PC-3 (cell line): ENCODE measurements around the gene ARL6IP4. TPM values are rescaled to one million over a fixed set of nuclear protein-coding genes. Genes with fewer than 3 reads are reported as not detected.
A peak's percentile ranks its signal among the peaks of the same experiment; 100 is the strongest.

ENCODE experiments used
- ATAC-seq: fragments of 200-7000 bp; cut with Tn5 transposase; 2 replicates; pipeline ENCODE4 v1.9.1; 2020; ENCODE audit warnings: mild to moderate bottlenecking, moderate library complexity
- BruUV-seq: library from RNA; stranded (reverse); fragments of 400-500 nt; replicated peaks from 2 replicates; lab custom pipeline; 2021; lab: Mats Ljungman, UMichigan
- CTCF ChIA-PET: fragments of 300-600 bp; sonication (Branson Sonifier 250); formaldehyde crosslinking; loops from one replicate; lab custom pipeline; 2022; ENCODE audit warnings: antibody characterized with exemption; lab: Charles Lee
- POLR2A ChIA-PET: fragments of 300-600 bp; sonication (Branson Sonifier 250); formaldehyde crosslinking; loops from one replicate; lab custom pipeline; 2022; ENCODE audit warnings: antibody characterized with exemption; ENCODE audit not compliant: unreplicated experiment; lab: Charles Lee
- DNase-seq: peaks from one replicate; pipeline ENCODE4 v3.0.0-alpha.2; 2015
- H2AFZ ChIP-seq: fragments of 300-600 bp; sonication (generic); 2 replicates; pipeline ENCODE4 v1.6.0; 2016; ENCODE audit warnings: antibody characterized with exemption, low read length
- H3F3A ChIP-seq: fragments of 300-600 bp; sonication (generic); one replicate; pipeline ENCODE4 v1.6.0; 2017; ENCODE audit warnings: antibody characterized with exemption, low read length, control low read depth, mild to moderate bottlenecking; ENCODE audit not compliant: unreplicated experiment
- H3K27ac ChIP-seq: fragments of 300-600 bp; sonication (generic); 2 replicates; pipeline ENCODE4 v1.5.1; 2016; ENCODE audit warnings: mild to moderate bottlenecking, low read length
- H3K27me3 ChIP-seq: fragments of 300-600 bp; sonication (generic); 2 replicates; pipeline ENCODE4 v1.6.1; 2016; ENCODE audit warnings: low read length, mixed read lengths
- H3K36me3 ChIP-seq: fragments of 300-600 bp; sonication (generic); 2 replicates; pipeline ENCODE4 v1.6.1; 2016; ENCODE audit warnings: low read depth, mixed run types, low read length, mixed read lengths
- H3K4me1 ChIP-seq: fragments of 300-600 bp; sonication (generic); 2 replicates; pipeline ENCODE4 v1.5.1; 2016; ENCODE audit warnings: low read length; ENCODE audit not compliant: insufficient read depth
- H3K4me2 ChIP-seq: fragments of 300-600 bp; sonication (generic); 2 replicates; pipeline ENCODE4 v1.6.0; 2016; ENCODE audit warnings: low read length
- H3K4me3 ChIP-seq: fragments of 300-600 bp; sonication (generic); 2 replicates; pipeline ENCODE4 v1.5.1; 2016; ENCODE audit warnings: mild to moderate bottlenecking, low read length, mixed read lengths
- H3K79me2 ChIP-seq: fragments of 300-600 bp; sonication (generic); 2 replicates; pipeline ENCODE4 v1.6.1; 2017; ENCODE audit warnings: low read length, mixed read lengths
- H3K9ac ChIP-seq: fragments of 300-600 bp; sonication (generic); 2 replicates; pipeline ENCODE4 v1.6.0; 2016; ENCODE audit warnings: mild to moderate bottlenecking, low read length
- H3K9me2 ChIP-seq: fragments of 300-600 bp; sonication (generic); replicated peaks from 2 replicates; pipeline ENCODE4 v1.6.1; 2016; ENCODE audit warnings: mixed run types, low read length, mixed read lengths
- H3K9me3 ChIP-seq: fragments of 300-600 bp; sonication (generic); 2 replicates; pipeline ENCODE4 v1.6.1; 2016; ENCODE audit warnings: low read length, mixed read lengths
- H4K20me1 ChIP-seq: fragments of 300-600 bp; sonication (generic); 2 replicates; pipeline ENCODE4 v1.6.1; 2016; ENCODE audit warnings: low read length, mixed read lengths
- EZH2 ChIP-seq: fragments of 300-600 bp; sonication (generic); IDR thresholded peaks from one replicate; pipeline ENCODE4 v1.6.1; 2017; ENCODE audit warnings: antibody characterized with exemption, mild to moderate bottlenecking, low read length; ENCODE audit not compliant: unreplicated experiment
- EZH2phosphoT487 ChIP-seq: fragments of 300-600 bp; sonication (generic); IDR thresholded peaks from 2 replicates; pipeline ENCODE4 v1.6.1; 2018; ENCODE audit warnings: mild to moderate bottlenecking, antibody characterized with exemption, low read length, borderline replicate concordance
- intact Hi-C: fragments of 100-400 bp; cut with micrococcal nuclease; formaldehyde crosslinking; loops from 2 replicates; pipeline ENCODE4 v1.9.0; 2023
- total RNA-seq: library from RNA; depleted of rRNA; stranded (reverse); fragments of >200 nt; gene quantifications from 2 replicates; pipeline ENCODE4 v1.2.3, GENCODE V29; 2014
- TF ChIP-seq, protein P1 (sequence below): fragments of 300-600 bp; sonication (generic); conservative IDR thresholded peaks from 2 replicates; pipeline ENCODE4 v1.5.1; 2017; ENCODE audit warnings: antibody characterized with exemption, low read depth, mild to moderate bottlenecking, low read length

ARL6IP4 gene
- total RNA-seq, 1 experiment from 2014 or later: 363 TPM

DNA sequence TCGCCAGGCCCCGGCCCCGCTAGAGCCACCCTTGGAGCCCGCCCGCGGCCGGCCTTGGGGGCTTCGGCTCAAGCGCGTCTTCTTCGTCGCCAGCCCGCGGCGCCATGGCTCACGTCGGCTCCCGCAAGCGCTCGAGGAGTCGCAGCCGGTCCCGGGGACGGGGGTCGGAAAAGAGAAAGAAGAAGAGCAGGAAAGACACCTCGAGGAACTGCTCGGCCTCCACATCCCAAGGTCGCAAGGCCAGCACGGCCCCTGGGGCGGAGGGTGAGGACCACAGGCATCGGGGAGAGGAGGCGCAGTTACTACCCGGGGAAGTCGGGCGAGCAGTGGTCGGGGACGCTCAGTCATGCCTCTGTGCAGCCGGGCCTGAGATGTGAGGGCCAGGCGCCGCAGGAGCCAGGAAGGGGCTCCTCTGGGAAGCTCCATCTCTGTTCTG lies 573 bp downstream of the ARL6IP4 start:
- Histone ChIP-seq H2AFZ (peak overlapping the region; percentile 89), H3K79me2 (peaks cover 62% of the 10 kb centered on the region), H3K9me2 (no peaks in the 10 kb centered on the region), H3K9me3 (no peaks in the 10 kb centered on the region), H3K4me2 (peak overlapping the region; percentile 99), H3F3A (no peaks in the 10 kb centered on the region), H3K27me3 (no peaks in the 10 kb centered on the region), H3K27ac (peak overlapping the region; percentile 41), H4K20me1 (no peaks in the 10 kb centered on the region), H3K36me3 (peaks cover 2% of the 10 kb centered on the region; the same call in 1 of the 2 replicates), H3K4me3 (peak overlapping the region; percentile 85), H3K4me1 (peaks cover 27% of the 10 kb centered on the region), H3K9ac (peak overlapping the region; percentile 95)
- ATAC-seq: peak; percentile 8
- TF ChIP-seq EZH2phosphoT487 (no peak), EZH2 (no peak)
- TF ChIP-seq, protein P1, sequence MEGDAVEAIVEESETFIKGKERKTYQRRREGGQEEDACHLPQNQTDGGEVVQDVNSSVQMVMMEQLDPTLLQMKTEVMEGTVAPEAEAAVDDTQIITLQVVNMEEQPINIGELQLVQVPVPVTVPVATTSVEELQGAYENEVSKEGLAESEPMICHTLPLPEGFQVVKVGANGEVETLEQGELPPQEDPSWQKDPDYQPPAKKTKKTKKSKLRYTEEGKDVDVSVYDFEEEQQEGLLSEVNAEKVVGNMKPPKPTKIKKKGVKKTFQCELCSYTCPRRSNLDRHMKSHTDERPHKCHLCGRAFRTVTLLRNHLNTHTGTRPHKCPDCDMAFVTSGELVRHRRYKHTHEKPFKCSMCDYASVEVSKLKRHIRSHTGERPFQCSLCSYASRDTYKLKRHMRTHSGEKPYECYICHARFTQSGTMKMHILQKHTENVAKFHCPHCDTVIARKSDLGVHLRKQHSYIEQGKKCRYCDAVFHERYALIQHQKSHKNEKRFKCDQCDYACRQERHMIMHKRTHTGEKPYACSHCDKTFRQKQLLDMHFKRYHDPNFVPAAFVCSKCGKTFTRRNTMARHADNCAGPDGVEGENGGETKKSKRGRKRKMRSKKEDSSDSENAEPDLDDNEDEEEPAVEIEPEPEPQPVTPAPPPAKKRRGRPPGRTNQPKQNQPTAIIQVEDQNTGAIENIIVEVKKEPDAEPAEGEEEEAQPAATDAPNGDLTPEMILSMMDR: no peak
- ChIA-PET POLR2A (no interaction called here), CTCF (no interaction called here)
- intact Hi-C loops: no loop called here
- BruUV-seq: no TSS peak
- DNase-seq: peak; percentile 17

DNA sequence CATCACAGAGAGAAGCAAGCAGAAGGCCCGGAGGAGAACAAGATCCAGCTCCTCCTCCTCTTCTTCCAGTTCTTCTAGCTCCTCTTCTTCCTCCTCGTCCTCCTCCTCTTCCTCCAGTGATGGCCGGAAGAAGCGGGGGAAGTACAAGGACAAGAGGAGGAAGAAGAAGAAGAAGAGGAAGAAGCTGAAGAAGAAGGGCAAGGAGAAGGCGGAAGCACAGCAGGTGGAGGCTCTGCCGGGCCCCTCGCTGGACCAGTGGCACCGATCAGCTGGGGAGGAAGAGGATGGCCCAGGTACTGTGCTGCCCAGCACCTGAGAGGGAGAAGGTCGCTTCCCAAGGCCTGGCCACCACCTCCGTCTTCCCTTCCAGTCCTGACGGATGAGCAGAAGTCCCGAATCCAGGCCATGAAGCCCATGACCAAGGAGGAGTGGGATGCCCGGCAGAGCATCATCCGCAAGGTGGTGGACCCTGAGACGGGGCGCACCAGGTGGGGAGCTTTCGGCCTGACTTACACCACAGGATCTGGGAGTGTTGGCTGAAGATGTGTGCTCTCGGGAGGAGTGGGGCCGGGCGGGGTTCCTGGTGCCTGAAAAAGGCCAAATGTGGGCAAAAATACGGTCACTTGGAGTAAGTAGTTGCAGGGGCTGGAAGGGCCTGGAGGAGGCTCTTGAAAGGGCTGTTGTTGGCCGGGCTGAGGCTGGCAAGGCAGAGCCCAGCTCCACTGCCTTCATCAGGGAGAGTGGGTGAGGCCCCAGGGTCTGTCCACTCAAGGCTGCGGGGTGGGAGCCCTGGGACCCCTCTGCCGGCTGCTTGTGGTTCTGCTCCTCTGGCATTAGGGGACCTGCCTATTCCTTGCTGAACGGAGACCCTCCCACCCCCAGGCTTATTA lies 1.4 kb downstream of the ARL6IP4 start:
- Histone ChIP-seq H3K4me3 (peak overlapping the region; percentile 85), H3K4me1 (peaks cover 19% of the 10 kb centered on the region), H3K79me2 (peaks cover 54% of the 10 kb centered on the region), H3K4me2 (peak overlapping the region; percentile 99), H3K9me3 (no peaks in the 10 kb centered on the region), H3K9me2 (no peaks in the 10 kb centered on the region), H2AFZ (no peak overlapping the region), H3K27ac (no peak overlapping the region), H3K36me3 (peaks cover 2% of the 10 kb centered on the region; the same call in 1 of the 2 replicates), H3K9ac (peak overlapping the region; percentile 95), H4K20me1 (no peaks in the 10 kb centered on the region), H3F3A (no peaks in the 10 kb centered on the region), H3K27me3 (no peaks in the 10 kb centered on the region)
- CTCF ChIA-PET: no interaction called here
- intact Hi-C loops: no loop called here
- DNase-seq (no peak), ATAC-seq (no peak)
- TF ChIP-seq EZH2phosphoT487 (no peak), EZH2 (no peak)
- TF ChIP-seq, protein P1: no peak
- BruUV-seq: TSS peak; percentile 75
- POLR2A ChIA-PET: no interaction called here

DNA sequence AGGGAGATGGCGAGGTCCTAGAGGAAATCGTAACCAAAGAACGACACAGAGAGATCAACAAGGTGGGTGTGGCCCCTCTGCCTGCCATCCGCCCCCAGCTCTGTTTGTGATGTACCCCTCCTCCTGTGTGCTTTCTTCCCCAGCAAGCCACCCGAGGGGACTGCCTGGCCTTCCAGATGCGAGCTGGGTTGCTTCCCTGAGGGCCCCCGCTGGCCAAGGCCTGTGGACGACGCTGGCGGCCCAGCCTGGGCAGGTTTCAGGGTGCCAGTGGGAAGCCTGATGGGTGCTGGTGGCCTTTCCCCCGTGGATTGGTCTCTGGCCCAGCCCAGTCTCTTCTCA lies 2.0 kb downstream of the ARL6IP4 start:
- Histone ChIP-seq H3K9ac (no peak overlapping the region), H3K4me1 (peaks cover 19% of the 10 kb centered on the region), H3K36me3 (peaks cover 2% of the 10 kb centered on the region; the same call in 1 of the 2 replicates), H3K27me3 (no peaks in the 10 kb centered on the region), H3K9me3 (no peaks in the 10 kb centered on the region), H4K20me1 (no peaks in the 10 kb centered on the region), H3K4me3 (peak overlapping the region; percentile 85), H3F3A (no peaks in the 10 kb centered on the region), H3K4me2 (peak overlapping the region; percentile 99), H2AFZ (no peak overlapping the region), H3K27ac (no peak overlapping the region), H3K9me2 (no peaks in the 10 kb centered on the region), H3K79me2 (peaks cover 48% of the 10 kb centered on the region)
- ChIA-PET POLR2A (no interaction called here), CTCF (no interaction called here)
- ATAC-seq: no peak
- BruUV-seq: no TSS peak
- DNase-seq: no peak
- TF ChIP-seq, protein P1: no peak
- TF ChIP-seq EZH2 (no peak), EZH2phosphoT487 (no peak)
- intact Hi-C loops: no loop called here
